ENCODE results near the gene AGAP5. TPM values are rescaled to one million over a fixed set of nuclear protein-coding genes. Genes with fewer than 3 reads are reported as not detected.

AGAP5 gene
- total and polyA plus RNA-seq, 2 experiments from 2014 or later: 3.1 to 7.3 TPM

- H3K27me3 ChIP-seq: no peaks in the 10 kb centered on the region
- peaks cover 67% of the 10 kb centered on the region for H3K4me1 ChIP-seq (ENCODE audit: low read depth)
- peak overlapping the region; percentile 15 for H3K4me3 ChIP-seq
- no peak for TF ChIP-seq CTCF (IDR thresholded peaks at IDR 0.05; ENCODE audit: low read depth, low read length)
- DNase-seq (ENCODE audit: low read depth in 1 of 2, low spot score in 1 of 2): peak; percentile 50 to 91
- no peaks in the 10 kb centered on the region for H3K9me3 ChIP-seq (ENCODE audit: low read depth)
- peak overlapping the region; percentile 100 for H3K27ac ChIP-seq
- no peaks in the 10 kb centered on the region for H3K36me3 ChIP-seq
Observed at GRCh38 chr10:73650537-73651331, 47.2 kb downstream of the AGAP5 start.

- DNase-seq (ENCODE audit: low read depth in 1 of 2, low spot score in 1 of 2): no peak
- Histone ChIP-seq H3K4me1 (ENCODE audit: low read depth) (peaks cover 64% of the 10 kb centered on the region), H3K27me3 (no peaks in the 10 kb centered on the region), H3K9me3 (ENCODE audit: low read depth) (no peaks in the 10 kb centered on the region), H3K27ac (peak overlapping the region; percentile 100), H3K4me3 (peak overlapping the region; percentile 15), H3K36me3 (no peaks in the 10 kb centered on the region)
- no peak for TF ChIP-seq CTCF (IDR thresholded peaks at IDR 0.05; ENCODE audit: low read depth, low read length)
Observed at GRCh38 chr10:73649876-73650536, 47.9 kb downstream of the AGAP5 start.

GRCh38 chr10:73648975-73649829 is 48.7 kb downstream of the AGAP5 start:
- no peaks in the 10 kb centered on the region for H3K9me3 ChIP-seq (ENCODE audit: low read depth)
- peaks cover 63% of the 10 kb centered on the region for H3K4me1 ChIP-seq (ENCODE audit: low read depth)
- H3K36me3 ChIP-seq: no peaks in the 10 kb centered on the region
- DNase-seq (ENCODE audit: low read depth in 1 of 2, low spot score in 1 of 2): peak; percentile 23 to 31
- no peak for TF ChIP-seq CTCF (IDR thresholded peaks at IDR 0.05; ENCODE audit: low read depth, low read length)
- H3K27me3 ChIP-seq: no peaks in the 10 kb centered on the region
- peak overlapping the region; percentile 15 for H3K4me3 ChIP-seq
- peak overlapping the region; percentile 100 for H3K27ac ChIP-seq

GRCh38 chr10:73647875-73648651 is 49.8 kb downstream of the AGAP5 start:
- Histone ChIP-seq H3K36me3 (no peaks in the 10 kb centered on the region), H3K4me1 (ENCODE audit: low read depth) (peaks cover 52% of the 10 kb centered on the region), H3K9me3 (ENCODE audit: low read depth) (no peaks in the 10 kb centered on the region), H3K27me3 (no peaks in the 10 kb centered on the region), H3K27ac (peak overlapping the region; percentile 100), H3K4me3 (no peak overlapping the region)
- no peak for TF ChIP-seq CTCF (IDR thresholded peaks at IDR 0.05; ENCODE audit: low read depth, low read length)
- DNase-seq (ENCODE audit: low read depth in 1 of 2, low spot score in 1 of 2): peak in 1 of 2 donors; percentile 22

All from cardiac muscle cell (in vitro differentiated cells and primary cell).